HL-60 (cell line): ENCODE results near the gene EPM2A.

Experiments
- DNase-seq, 2 experiments: peaks; one replicate each; pipeline ENCODE4 v3.0.0-alpha.2; 2010 to 2020; ENCODE audit warnings: low read depth in 1 of 2, low spot score in 1 of 2
- H3K27ac ChIP-seq: fragments of 250-450 bp; sonication (Bioruptor Pico); replicated peaks from 2 replicates; pipeline ENCODE4 v1.5.1; 2020; ENCODE audit warnings: mild to moderate bottlenecking, moderate library complexity
- H3K27me3 ChIP-seq: fragments of 250-450 bp; sonication (Bioruptor Pico); 2 replicates; pipeline ENCODE4 v1.5.1; 2021; ENCODE audit warnings: mild to moderate bottlenecking, moderate library complexity; ENCODE audit not compliant: insufficient read depth, poor library complexity, severe bottlenecking
- H3K4me3 ChIP-seq: replicated peaks from 2 replicates; pipeline ENCODE4 v1.5.1; 2011; ENCODE audit warnings: mild to moderate bottlenecking, control low read depth, low read length; ENCODE audit not compliant: insufficient read depth
- GABPA ChIP-seq: IDR thresholded peaks from 2 replicates; pipeline ENCODE4 v1.6.1; 2012; ENCODE audit warnings: low read depth
- POLR2AphosphoS5 ChIP-seq: IDR thresholded peaks from 2 replicates; pipeline ENCODE4 v1.6.1; 2012; ENCODE audit warnings: low read depth
- REST ChIP-seq: IDR thresholded peaks from 2 replicates; pipeline ENCODE4 v1.6.1; 2012; ENCODE audit warnings: low read depth; ENCODE audit not compliant: insufficient replicate concordance
- SPI1 ChIP-seq: IDR thresholded peaks from 2 replicates; pipeline ENCODE4 v1.6.1; 2012; ENCODE audit warnings: low read depth, mild to moderate bottlenecking, borderline replicate concordance
- TF ChIP-seq, protein P1 (sequence below): IDR thresholded peaks from one replicate; pipeline ENCODE4 v1.5.1; 2011; ENCODE audit warnings: low read length, control low read depth, inconsistent platforms; ENCODE audit not compliant: insufficient read depth

EPM2A gene

DNA sequence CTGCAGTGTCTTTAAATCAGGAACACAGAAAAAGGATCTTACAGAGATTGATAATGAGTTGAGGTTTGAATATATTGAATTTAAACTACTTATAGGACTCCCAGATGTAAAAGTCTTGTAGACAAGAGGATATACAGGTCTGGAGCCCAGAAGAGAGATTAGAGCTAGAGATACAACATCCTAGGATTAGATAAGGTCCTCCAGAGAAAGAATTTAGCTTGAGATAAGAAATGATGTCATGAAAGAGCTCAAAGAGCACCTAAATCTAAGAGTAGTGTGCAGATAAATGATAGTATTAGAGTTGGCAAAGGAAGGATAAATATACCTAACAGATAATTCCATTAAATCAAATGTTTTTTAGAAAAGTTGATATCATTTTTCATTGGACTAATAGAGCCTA, 23.9 kb downstream of the EPM2A start:
- no peak for DNase-seq
- TF ChIP-seq, protein P1, sequence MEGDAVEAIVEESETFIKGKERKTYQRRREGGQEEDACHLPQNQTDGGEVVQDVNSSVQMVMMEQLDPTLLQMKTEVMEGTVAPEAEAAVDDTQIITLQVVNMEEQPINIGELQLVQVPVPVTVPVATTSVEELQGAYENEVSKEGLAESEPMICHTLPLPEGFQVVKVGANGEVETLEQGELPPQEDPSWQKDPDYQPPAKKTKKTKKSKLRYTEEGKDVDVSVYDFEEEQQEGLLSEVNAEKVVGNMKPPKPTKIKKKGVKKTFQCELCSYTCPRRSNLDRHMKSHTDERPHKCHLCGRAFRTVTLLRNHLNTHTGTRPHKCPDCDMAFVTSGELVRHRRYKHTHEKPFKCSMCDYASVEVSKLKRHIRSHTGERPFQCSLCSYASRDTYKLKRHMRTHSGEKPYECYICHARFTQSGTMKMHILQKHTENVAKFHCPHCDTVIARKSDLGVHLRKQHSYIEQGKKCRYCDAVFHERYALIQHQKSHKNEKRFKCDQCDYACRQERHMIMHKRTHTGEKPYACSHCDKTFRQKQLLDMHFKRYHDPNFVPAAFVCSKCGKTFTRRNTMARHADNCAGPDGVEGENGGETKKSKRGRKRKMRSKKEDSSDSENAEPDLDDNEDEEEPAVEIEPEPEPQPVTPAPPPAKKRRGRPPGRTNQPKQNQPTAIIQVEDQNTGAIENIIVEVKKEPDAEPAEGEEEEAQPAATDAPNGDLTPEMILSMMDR = no peak
- TF ChIP-seq SPI1 (no peak), REST (no peak)
- Histone ChIP-seq H3K27me3 (no peaks in the 10 kb centered on the region), H3K4me3 (no peak overlapping the region), H3K27ac (no peak overlapping the region)

DNA sequence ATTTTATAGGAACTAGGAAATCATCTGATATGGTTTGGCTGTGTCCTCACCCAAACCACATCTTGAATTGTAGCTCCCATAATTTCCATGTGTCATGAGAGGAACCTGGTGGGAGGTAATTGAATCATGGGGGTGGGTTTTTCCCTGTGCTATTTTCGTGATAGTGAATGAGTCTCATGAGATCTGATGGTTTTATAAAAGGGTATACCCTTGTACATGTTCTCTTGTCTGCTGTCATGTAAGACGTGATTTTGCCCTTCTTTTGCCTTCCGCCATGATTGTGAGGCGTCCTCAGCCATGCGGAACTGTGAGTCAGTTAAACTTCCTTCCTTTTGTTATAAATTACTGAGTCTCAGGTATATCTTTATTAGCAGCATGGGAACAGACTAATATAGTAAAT, 27.9 kb downstream of the EPM2A start:
- no peak overlapping the region for H3K27ac ChIP-seq
- no peak for DNase-seq
- TF ChIP-seq, protein P1 = no peak
- TF ChIP-seq POLR2AphosphoS5 (no peak), GABPA (no peak), REST (no peak), SPI1 (no peak)
- no peak overlapping the region for H3K4me3 ChIP-seq
- H3K27me3 ChIP-seq = no peaks in the 10 kb centered on the region

DNA sequence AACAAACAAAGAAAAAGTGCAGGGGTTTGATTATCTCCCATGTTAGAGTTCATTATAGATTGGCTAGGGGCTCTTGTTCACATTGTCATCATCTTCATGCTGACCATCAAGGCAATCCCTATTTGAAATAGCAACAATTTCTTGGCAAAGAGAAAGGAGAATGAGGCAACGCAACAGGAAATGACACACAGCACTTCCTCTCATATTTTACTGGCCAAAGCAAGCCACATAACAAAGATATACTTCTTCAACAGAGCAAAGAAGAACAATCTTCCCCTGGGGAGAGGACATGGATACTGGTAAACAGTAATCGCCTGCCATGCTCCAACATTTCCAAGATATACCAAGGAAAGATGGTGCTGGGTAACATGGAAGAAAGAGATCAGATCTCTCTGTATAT, 29.8 kb downstream of the EPM2A start:
- H3K27ac ChIP-seq = peak overlapping the region; percentile 50
- peak in 1 of 2 experiments; percentile 63 for DNase-seq

More for the DNA sequence above, 29.8 kb downstream of the EPM2A start:
- Histone ChIP-seq H3K27me3 (no peaks in the 10 kb centered on the region), H3K4me3 (no peak overlapping the region)
- TF ChIP-seq, protein P1 = no peak
- TF ChIP-seq GABPA = peak; percentile 69
- TF ChIP-seq SPI1 = peak; percentile 90
- no peak for TF ChIP-seq POLR2AphosphoS5
- TF ChIP-seq REST = no peak
